Chondrocyte (in vitro differentiated cells): Measurements from ENCODE around the gene IL18. TPM values are rescaled to one million over a fixed set of nuclear protein-coding genes. Genes with fewer than 3 reads are reported as not detected.

ENCODE experiments used
- DNase-seq: peaks from one replicate; pipeline ENCODE4 v3.0.0; 2021; ENCODE audit warnings: mixed read lengths, low spot score
- H3K27ac Mint-ChIP-seq: one replicate; pipeline ENCODE4 v1.8.0; 2021; ENCODE audit warnings: mild to moderate bottlenecking, moderate library complexity, mixed read lengths; ENCODE audit not compliant: unreplicated experiment
- H3K27me3 Mint-ChIP-seq: 2 replicates; pipeline ENCODE4 v1.8.0; 2021; ENCODE audit warnings: low read depth, mixed read lengths
- H3K36me3 Mint-ChIP-seq: 2 replicates; pipeline ENCODE4 v1.8.0; 2021; ENCODE audit warnings: low read depth, mixed read lengths
- H3K4me1 Mint-ChIP-seq: 2 replicates; pipeline ENCODE4 v1.8.0; 2021; ENCODE audit warnings: low read depth, mild to moderate bottlenecking, mixed read lengths
- H3K4me3 Mint-ChIP-seq: one replicate; pipeline ENCODE4 v1.8.0; 2021; ENCODE audit warnings: mild to moderate bottlenecking, moderate library complexity, mixed read lengths; ENCODE audit not compliant: unreplicated experiment
- H3K9me3 Mint-ChIP-seq: 2 replicates; pipeline ENCODE4 v1.8.0; 2021; ENCODE audit warnings: low read depth, mixed read lengths
- CTCF ChIP-seq: fragments of 200-600 bp; sonication (generic); IDR thresholded peaks from 2 replicates; pipeline ENCODE4 v1.5.0; 2021; ENCODE audit warnings: antibody characterized with exemption, mild to moderate bottlenecking, moderate library complexity
- total RNA-seq: library from RNA; stranded (reverse); gene quantifications from 3 replicates; pipeline ENCODE4 v1.2.1, GENCODE V29; 2021

Gene IL18
- total RNA-seq, 1 donor from 2014 or later, result 0.80 TPM

GRCh38 chr11:112156956-112157766 lies 6.7 kb downstream of the IL18 start:
- Mint-ChIP-seq H3K4me3 (no peak overlapping the region), H3K4me1 (peaks cover 19% of the 10 kb centered on the region), H3K9me3 (peaks cover 2% of the 10 kb centered on the region), H3K27ac (peak overlapping the region; percentile 90), H3K36me3 (peaks cover 3% of the 10 kb centered on the region), H3K27me3 (no peaks in the 10 kb centered on the region)
- TF ChIP-seq CTCF, result no peak
- DNase-seq, result no peak

DNA sequence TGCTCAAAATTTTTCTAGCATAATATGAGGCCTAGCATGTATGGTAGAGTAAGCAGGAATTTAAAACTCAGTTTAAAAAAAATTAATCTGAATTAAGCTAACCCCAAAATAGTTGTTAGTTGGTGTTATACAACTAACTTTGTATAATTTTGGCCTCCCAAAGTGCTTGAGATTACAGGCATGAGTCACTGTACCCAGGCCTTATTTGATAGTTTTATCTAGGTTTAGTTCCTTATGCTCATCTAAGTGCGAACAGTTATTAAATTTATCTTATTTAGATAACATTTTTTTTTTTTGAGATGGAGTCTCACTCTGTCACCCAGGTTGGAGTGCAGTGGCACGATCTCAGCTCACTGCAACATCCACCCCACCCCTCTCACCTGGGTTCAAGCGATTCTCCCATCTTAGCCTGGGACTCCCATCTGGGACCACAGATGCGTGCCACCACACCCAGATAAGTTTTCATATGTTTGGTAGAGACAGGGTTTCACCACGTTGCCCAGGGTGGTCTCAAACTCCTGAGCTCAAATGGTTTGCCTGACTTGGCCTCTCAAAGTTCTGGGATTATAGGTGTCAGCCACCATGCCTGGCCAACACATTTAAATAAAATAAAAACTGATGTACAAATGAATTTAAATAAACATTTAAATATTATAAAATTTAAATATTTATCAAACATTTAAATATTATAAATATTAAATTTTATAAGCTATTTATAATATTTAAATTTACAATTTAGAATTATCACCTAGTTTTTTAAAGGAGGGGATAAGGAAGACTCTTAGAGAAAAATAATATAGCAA lies 7.5 kb downstream of the IL18 start:
- H3K4me3 Mint-ChIP-seq, result no peak overlapping the region
- TF ChIP-seq CTCF, result no peak
- DNase-seq, result no peak
- peaks cover 16% of the 10 kb centered on the region for H3K4me1 Mint-ChIP-seq
- H3K9me3 Mint-ChIP-seq, result peaks cover 2% of the 10 kb centered on the region
- H3K27me3 Mint-ChIP-seq, result no peaks in the 10 kb centered on the region
- H3K27ac Mint-ChIP-seq, result no peak overlapping the region
- peaks cover 3% of the 10 kb centered on the region for H3K36me3 Mint-ChIP-seq

GRCh38 chr11:112150517-112150916 lies 13.4 kb downstream of the IL18 start:
- no peaks in the 10 kb centered on the region for H3K9me3 Mint-ChIP-seq
- H3K4me1 Mint-ChIP-seq, result no peaks in the 10 kb centered on the region
- peaks cover 6% of the 10 kb centered on the region for H3K36me3 Mint-ChIP-seq
- no peak for DNase-seq
- no peaks in the 10 kb centered on the region for H3K27me3 Mint-ChIP-seq
- no peak overlapping the region for H3K27ac Mint-ChIP-seq
- TF ChIP-seq CTCF, result no peak
- no peak overlapping the region for H3K4me3 Mint-ChIP-seq

DNA sequence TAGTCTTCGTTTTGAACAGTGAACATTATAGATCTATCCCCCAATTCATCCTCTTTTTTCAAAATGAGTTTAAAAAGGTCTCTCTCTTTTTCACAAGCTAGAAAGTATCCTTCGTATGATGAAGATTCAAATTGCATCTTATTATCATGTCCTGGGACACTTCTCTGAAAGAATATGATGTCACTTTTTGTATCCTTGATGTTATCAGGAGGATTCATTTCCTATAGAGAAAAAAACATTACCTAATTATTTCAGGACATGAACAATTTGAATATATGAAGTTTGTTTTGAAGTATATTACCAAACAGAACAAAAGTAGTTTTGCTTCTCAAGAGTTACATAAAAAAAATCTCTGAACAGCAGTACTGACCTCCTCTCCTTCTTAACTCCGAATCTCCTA lies 20.3 kb downstream of the IL18 start:
- TF ChIP-seq CTCF, result no peak
- Mint-ChIP-seq H3K27me3 (no peaks in the 10 kb centered on the region), H3K4me3 (no peak overlapping the region), H3K9me3 (peaks cover 3% of the 10 kb centered on the region), H3K27ac (peak overlapping the region; percentile 23), H3K36me3 (peaks cover 6% of the 10 kb centered on the region), H3K4me1 (no peaks in the 10 kb centered on the region)
- DNase-seq, result no peak

DNA sequence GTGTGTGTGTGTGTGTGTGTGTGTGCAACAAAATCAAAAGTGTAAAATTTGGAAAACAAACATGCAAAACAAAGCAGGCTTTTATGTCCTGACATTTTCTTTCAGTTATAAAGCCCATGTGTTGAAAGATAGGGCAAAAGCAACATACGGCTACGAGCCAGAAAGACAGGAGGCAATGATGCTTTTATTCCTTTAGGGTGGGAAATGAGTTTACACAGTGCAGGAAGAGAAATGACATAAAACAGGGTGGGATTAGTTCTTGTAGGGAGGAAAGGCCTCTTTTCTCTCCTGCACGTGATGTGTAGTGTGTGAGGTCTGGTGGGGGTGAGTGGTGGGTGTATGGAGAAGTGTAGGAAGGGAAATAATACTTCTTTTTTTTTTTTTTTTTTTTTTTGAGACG lies 29.4 kb downstream of the IL18 start:
- Mint-ChIP-seq H3K4me3 (no peak overlapping the region), H3K27me3 (no peaks in the 10 kb centered on the region), H3K27ac (no peak overlapping the region), H3K9me3 (no peaks in the 10 kb centered on the region), H3K36me3 (no peaks in the 10 kb centered on the region), H3K4me1 (peaks cover 1% of the 10 kb centered on the region)
- TF ChIP-seq CTCF, result no peak
- no peak for DNase-seq
